ENCODE data around the gene TANC1.

TANC1 gene

GRCh38 chr2:159206736-159207380, 238.4 kb downstream of the TANC1 start:
- no peak for DNase-seq

GRCh38 chr2:159208438-159208837, 240.0 kb downstream of the TANC1 start:
- no peak for DNase-seq

GRCh38 chr2:159209341-159210306, 241.2 kb downstream of the TANC1 start:
- peak; percentile 50 for DNase-seq

- no peak for DNase-seq
Measured at GRCh38 chr2:159211447-159212396, 243.3 kb downstream of the TANC1 start.

- DNase-seq, result no peak
Measured at GRCh38 chr2:159213296-159213695, 244.9 kb downstream of the TANC1 start.

- no peak for DNase-seq
Measured at GRCh38 chr2:159214325-159214865, 246.0 kb downstream of the TANC1 start.

- no peak for DNase-seq
Measured at GRCh38 chr2:159215116-159215515, 246.7 kb downstream of the TANC1 start.

GRCh38 chr2:159217676-159218075, 249.2 kb downstream of the TANC1 start:
- DNase-seq, result no peak

- DNase-seq, result no peak
Measured at GRCh38 chr2:159218389-159218788, 249.9 kb downstream of the TANC1 start.

GRCh38 chr2:159219394-159219998, 251.1 kb downstream of the TANC1 start:
- DNase-seq, result no peak

GRCh38 chr2:159224061-159224813, 255.8 kb downstream of the TANC1 start:
- no peak for DNase-seq

GRCh38 chr2:159225025-159226016, 256.9 kb downstream of the TANC1 start:
- DNase-seq, result no peak

GRCh38 chr2:159226059-159226461, 257.6 kb downstream of the TANC1 start:
- peak; percentile 64 for DNase-seq

- no peak for DNase-seq
Measured at GRCh38 chr2:159226608-159227385, 258.4 kb downstream of the TANC1 start.

- peak; percentile 40 for DNase-seq
Measured at GRCh38 chr2:159227467-159227866, 259.0 kb downstream of the TANC1 start.

- DNase-seq, result no peak
Measured at GRCh38 chr2:159228081-159228581, 259.7 kb downstream of the TANC1 start.

GRCh38 chr2:159229476-159230144, 261.2 kb downstream of the TANC1 start:
- no peak for DNase-seq

GRCh38 chr2:159230145-159230877, 261.9 kb downstream of the TANC1 start:
- DNase-seq, result no peak
